Prostate gland (tissue), 2 donors: Measurements from ENCODE around the gene CYP2D6. TPM values are rescaled to one million over a fixed set of nuclear protein-coding genes. Genes with fewer than 3 reads are reported as not detected.
A peak's percentile ranks its signal among the peaks of the same experiment; 100 is the strongest.

ENCODE experiments used
- DNase-seq: peaks from one replicate; pipeline ENCODE4 v3.0.0-alpha.2; 2019; ENCODE audit warnings: low spot score
- H3K27ac ChIP-seq, 2 donors: fragments of 200-600 bp; sonication (generic); 2 replicates each; pipeline ENCODE4 v1.5.1; 2017 to 2019
- H3K27me3 ChIP-seq: fragments of 200-600 bp; sonication (generic); replicated peaks from 2 replicates; pipeline ENCODE4 v1.5.1; 2019; ENCODE audit not compliant: insufficient read depth
- H3K36me3 ChIP-seq, 2 donors: fragments of 200-600 bp; sonication (generic); 1 replicate in 1 of 2; 2 replicates in 1 of 2; pipeline versions ENCODE4 v1.5.1 to v1.8.1; 2017 to 2019
- H3K4me1 ChIP-seq: fragments of 200-600 bp; sonication (generic); replicated peaks from 2 replicates; pipeline ENCODE4 v1.5.1; 2019
- H3K4me3 ChIP-seq, 2 donors: fragments of 200-600 bp; sonication (generic); 2 replicates each; pipeline ENCODE4 v1.5.1; 2017 to 2019
- H3K9me3 ChIP-seq: fragments of 200-600 bp; sonication (generic); 2 replicates; pipeline ENCODE4 v1.5.1; 2017
- CTCF ChIP-seq, 4 experiments: fragments of 200-600 bp in 2 of 4; fragments of 450-650 bp in 2 of 4; sonication (generic) in 2 of 4; IDR thresholded peaks; 1 replicate in 3 of 4; 2 replicates in 1 of 4; pipeline ENCODE4 v1.5.1; 2016 to 2019; ENCODE audit warnings: antibody characterized with exemption in 4 of 4, mild to moderate bottlenecking in 2 of 4, moderate library complexity in 2 of 4
- POLR2A ChIP-seq: fragments of 450-650 bp; IDR thresholded peaks from one replicate; pipeline ENCODE4 v1.6.1; 2016; ENCODE audit warnings: antibody characterized with exemption, mild to moderate bottlenecking
- POLR2AphosphoS5 ChIP-seq: sonication (generic); formaldehyde crosslinking; IDR thresholded peaks from one replicate; pipeline ENCODE4 v1.6.1; 2017; ENCODE audit warnings: antibody characterized with exemption
- WGBS: methylation state at CpG from one replicate; pipeline ENCODE4 v1.1.5; 2018; 5-methylcytosine and 5-hydroxymethylcytosine counted together
- intact Hi-C: fragments of 100-400 bp; cut with DNase I; formaldehyde crosslinking; loops from one replicate; pipeline ENCODE4 v1.14.2; 2022
- total RNA-seq, 2 donors: library from RNA; depleted of rRNA; stranded (reverse); fragments of >200 nt; gene quantifications; one replicate each; pipeline ENCODE4 v1.1.0, GENCODE V29; 2016

Gene CYP2D6
- total RNA-seq, 2 donors from 2014 or later: 0.73 to 5.2 TPM

- peaks cover 5% of the 10 kb centered on the region for H3K4me1 ChIP-seq
- WGBS: 59% methylated on average over 5 of the region's 5 CpGs
- no peak for TF ChIP-seq POLR2AphosphoS5
- TF ChIP-seq POLR2A: no peak
- TF ChIP-seq CTCF (IDR thresholded peaks at IDR 0.05): no peak
- no peak for DNase-seq
- no peaks in the 10 kb centered on the region for H3K36me3 ChIP-seq
- no peak overlapping the region for H3K4me3 ChIP-seq
- no peak overlapping the region for H3K27ac ChIP-seq
- intact Hi-C loops: no loop called here
- H3K27me3 ChIP-seq: no peaks in the 10 kb centered on the region
- no peaks in the 10 kb centered on the region for H3K9me3 ChIP-seq
Observed at GRCh38 chr22:42171417-42171816, 40.8 kb upstream of the CYP2D6 start.

GRCh38 chr22:42170946-42171345, 40.3 kb upstream of the CYP2D6 start:
- Histone ChIP-seq H3K9me3 (no peaks in the 10 kb centered on the region), H3K27ac (no peak overlapping the region), H3K27me3 (no peaks in the 10 kb centered on the region), H3K4me3 (no peak overlapping the region), H3K4me1 (peaks cover 5% of the 10 kb centered on the region), H3K36me3 (no peaks in the 10 kb centered on the region)
- no peak for TF ChIP-seq POLR2A
- TF ChIP-seq CTCF (IDR thresholded peaks at IDR 0.05): no peak
- TF ChIP-seq POLR2AphosphoS5: no peak
- DNase-seq: no peak
- WGBS: 63% methylated on average over 5 of the region's 5 CpGs
- intact Hi-C loops: no loop called here

- no peaks in the 10 kb centered on the region for H3K27me3 ChIP-seq
- WGBS: 51% methylated on average over 7 of the region's 7 CpGs
- intact Hi-C loops: loop anchor here (1.0 kb wide), 1 partner anchor 268 kb away; no protein-coding TSS in a partner anchor
- H3K36me3 ChIP-seq: no peaks in the 10 kb centered on the region
- peaks cover 5% of the 10 kb centered on the region for H3K4me1 ChIP-seq
- TF ChIP-seq POLR2AphosphoS5 (no peak), CTCF (IDR thresholded peaks at IDR 0.05) (peak; percentile 73 to 89 (median 85)), POLR2A (no peak)
- H3K27ac ChIP-seq: no peak overlapping the region
- no peaks in the 10 kb centered on the region for H3K9me3 ChIP-seq
- no peak overlapping the region for H3K4me3 ChIP-seq
- peak; percentile 60 for DNase-seq
Observed at GRCh38 chr22:42169055-42169469, 38.5 kb upstream of the CYP2D6 start.

- no peak overlapping the region for H3K27ac ChIP-seq
- H3K27me3 ChIP-seq: no peaks in the 10 kb centered on the region
- no peak overlapping the region for H3K4me3 ChIP-seq
- peaks cover 5% of the 10 kb centered on the region for H3K4me1 ChIP-seq
- WGBS: 91% methylated on average over 15 of the region's 15 CpGs
- intact Hi-C loops: no loop called here
- H3K36me3 ChIP-seq: no peaks in the 10 kb centered on the region
- H3K9me3 ChIP-seq: no peaks in the 10 kb centered on the region
- DNase-seq: no peak
- TF ChIP-seq POLR2AphosphoS5 (no peak), CTCF (IDR thresholded peaks at IDR 0.05) (no peak), POLR2A (no peak)
Observed at GRCh38 chr22:42168476-42168875, 37.9 kb upstream of the CYP2D6 start.

GRCh38 chr22:42167066-42167465, 36.5 kb upstream of the CYP2D6 start:
- TF ChIP-seq POLR2AphosphoS5 (no peak), POLR2A (no peak), CTCF (IDR thresholded peaks at IDR 0.05) (no peak)
- Histone ChIP-seq H3K4me3 (no peak overlapping the region), H3K27ac (no peak overlapping the region), H3K27me3 (no peaks in the 10 kb centered on the region), H3K36me3 (no peaks in the 10 kb centered on the region), H3K4me1 (peaks cover 5% of the 10 kb centered on the region), H3K9me3 (no peaks in the 10 kb centered on the region)
- intact Hi-C loops: no loop called here
- DNase-seq: no peak
- WGBS: 88% methylated on average over 10 of the region's 10 CpGs
